ENCODE data around the gene BARHL2.
A peak's percentile ranks its signal among the peaks of the same experiment; 100 is the strongest.

The BARHL2 gene

GRCh38 chr1:90716552-90717355, at the start of gene BARHL2:
BARHL2 (minus strand) TSS chr1:90717302; CDS start chr1:90717195, 107 bp downstream.
- no peak for DNase-seq

DNA sequence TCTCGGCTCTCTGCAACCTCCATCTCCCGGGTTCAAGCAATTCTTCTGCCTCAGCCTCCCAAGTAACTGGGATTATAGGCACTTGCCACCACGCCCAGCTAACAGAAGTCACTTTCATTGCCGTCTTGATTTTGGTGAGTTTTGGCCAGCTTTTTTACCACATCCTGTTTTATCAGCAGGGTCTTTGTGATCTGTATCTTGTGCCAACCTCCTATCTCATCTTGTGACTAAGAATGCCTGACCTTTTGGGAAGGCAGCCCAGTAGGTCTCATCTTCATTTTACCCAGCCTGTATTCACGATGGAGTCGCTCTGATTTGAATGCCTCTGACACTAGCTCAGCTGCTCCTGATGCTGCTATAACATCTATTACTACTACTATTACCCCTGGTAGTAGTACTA, 46.8 kb upstream of the BARHL2 start:
- DNase-seq: no peak

- no peak for DNase-seq
Observed at GRCh38 chr1:90763506-90763905, 46.4 kb upstream of the BARHL2 start.

DNA sequence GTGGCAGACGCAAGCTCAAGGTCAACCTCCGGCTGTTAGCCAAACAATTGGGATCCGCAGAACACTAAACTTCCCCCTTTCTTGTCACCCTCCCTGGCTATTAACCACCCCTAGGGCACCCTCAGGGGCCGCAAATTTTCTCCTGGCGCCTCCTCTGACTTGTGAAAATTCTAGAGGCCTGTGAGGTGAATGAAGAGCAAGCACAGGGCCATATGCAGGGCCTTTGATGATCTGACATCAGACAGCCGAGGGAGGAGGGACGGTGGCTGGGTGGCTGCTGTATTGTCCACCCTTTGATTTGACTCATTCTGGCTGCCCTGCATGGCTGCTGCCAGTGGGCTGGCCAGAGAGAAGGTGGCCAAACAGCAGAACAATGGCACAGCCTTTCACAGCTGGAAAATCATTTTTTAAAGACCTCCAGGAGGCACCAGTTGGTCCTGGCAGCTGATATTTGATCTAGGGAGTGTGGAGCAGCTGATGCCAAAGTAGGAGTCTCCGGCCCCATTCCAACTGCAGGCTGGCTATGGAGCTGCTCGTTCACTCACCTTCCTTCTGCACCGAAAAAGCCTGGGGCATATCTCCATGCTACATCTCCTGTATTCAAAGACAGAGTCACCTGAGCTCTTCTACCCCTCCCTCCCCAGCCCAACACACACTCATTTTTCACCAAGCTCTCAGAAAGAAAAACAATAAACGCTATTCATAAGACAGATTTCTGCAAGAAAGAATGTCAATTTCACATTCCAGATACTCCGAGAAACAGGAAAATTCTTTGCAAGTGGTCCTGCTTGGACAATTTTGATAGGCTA, 44.9 kb upstream of the BARHL2 start:
- DNase-seq: no peak

GRCh38 chr1:90761156-90761555, 44.1 kb upstream of the BARHL2 start:
- no peak for DNase-seq

DNA sequence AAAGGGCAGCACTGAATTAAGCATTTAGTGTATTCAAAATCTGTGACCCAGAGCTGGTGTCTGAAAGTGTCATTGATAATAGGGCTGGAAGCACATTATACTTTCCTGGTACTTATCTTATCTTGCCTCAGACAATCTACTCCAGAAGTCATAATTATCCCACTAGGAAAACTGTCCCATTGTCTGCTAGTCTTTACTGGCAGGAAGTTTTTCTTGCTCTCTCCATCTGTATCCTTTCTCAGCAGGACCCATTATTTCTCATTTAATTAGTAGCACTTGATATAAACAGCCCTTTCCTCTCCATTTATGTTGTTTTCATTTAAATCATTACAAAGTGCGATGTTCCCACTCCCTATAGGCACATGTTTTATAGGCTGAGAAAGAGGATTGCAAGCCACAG, 36.5 kb upstream of the BARHL2 start:
- DNase-seq: no peak

- no peak for DNase-seq
Observed at GRCh38 chr1:90748668-90749067, 31.6 kb upstream of the BARHL2 start.

- no peak for DNase-seq
Observed at GRCh38 chr1:90746857-90747256, 29.8 kb upstream of the BARHL2 start.

DNA sequence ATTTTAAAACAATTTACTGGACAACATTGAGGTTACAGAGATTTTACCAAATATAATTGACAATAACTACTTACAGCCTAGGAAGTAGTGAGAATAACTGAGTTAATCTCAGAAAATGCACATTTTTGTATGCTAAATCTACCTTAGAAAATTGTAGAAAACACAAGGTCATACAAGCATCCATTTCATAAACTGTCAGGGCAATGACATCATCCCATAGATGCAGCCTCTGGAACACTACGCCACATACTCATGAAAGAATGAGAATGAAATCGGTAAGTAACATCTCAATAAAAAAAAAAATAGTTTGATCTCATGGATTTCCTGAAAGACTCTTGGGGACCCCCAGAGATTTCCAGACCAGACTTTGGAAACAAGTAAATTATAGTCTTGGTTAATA, 28.9 kb upstream of the BARHL2 start:
- no peak for DNase-seq

DNA sequence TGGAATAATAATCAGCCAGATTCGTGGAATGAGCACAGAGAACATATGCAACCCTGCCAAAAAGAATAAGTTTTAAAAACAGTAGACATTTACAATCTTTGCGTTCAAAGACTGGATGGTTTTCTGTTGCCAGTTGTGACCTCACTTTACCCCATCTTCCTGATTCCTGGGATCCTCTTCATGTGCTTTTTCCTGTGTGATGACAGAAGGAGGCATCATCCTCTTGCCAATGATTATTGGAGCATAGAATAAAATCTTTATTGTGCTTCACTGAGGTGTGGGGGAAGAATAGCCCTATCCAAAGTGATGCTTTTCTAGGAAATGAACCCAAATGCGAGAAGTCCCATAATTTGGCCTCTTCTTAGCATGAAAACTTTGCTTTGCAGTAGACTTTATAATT, 15.0 kb upstream of the BARHL2 start:
- no peak for DNase-seq

GRCh38 chr1:90731382-90732050, 14.4 kb upstream of the BARHL2 start:
- DNase-seq: no peak

DNA sequence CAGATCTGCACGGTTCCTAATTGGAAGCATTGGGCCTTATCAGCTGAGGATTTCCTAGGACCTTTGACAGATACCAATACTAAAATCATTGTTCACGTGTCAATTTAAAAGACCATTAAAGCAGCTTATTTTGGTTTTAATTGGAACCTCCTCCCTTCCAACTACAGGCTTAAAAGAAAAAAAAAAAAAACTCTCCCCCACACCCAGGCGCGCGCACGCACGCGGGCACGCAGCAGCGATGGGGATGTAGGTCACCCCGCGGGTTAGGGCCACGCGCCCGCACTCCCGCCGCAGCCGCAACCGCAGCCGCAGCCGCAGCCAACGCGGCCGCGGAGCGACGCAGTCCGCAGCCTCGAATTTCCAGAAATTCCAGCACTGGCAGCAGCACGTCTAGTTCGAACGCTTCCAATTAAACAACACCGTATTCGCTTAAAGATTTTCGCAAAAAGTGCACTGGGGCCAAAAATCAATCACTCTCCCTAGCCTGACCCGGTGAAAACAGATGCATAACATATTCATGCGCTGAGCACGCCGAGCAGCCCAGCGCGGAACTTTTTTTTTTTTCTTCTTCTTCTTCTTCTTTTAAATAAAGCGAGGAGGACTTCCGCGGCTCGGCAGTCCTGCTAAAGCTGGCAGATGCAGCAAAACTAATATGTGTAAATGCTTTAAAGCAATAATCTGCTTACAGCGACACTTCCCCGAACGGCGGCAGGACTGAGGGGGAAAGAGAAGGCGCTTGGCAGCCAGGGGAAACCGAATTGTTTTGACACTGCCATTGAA, 13.3 kb upstream of the BARHL2 start:
- DNase-seq: peak; percentile 12

- DNase-seq: no peak
Observed at GRCh38 chr1:90729504-90730242, 12.6 kb upstream of the BARHL2 start.

GRCh38 chr1:90728502-90729287, 11.6 kb upstream of the BARHL2 start:
- DNase-seq: no peak

GRCh38 chr1:90727917-90728501, 10.9 kb upstream of the BARHL2 start:
- no peak for DNase-seq

- no peak for DNase-seq
Observed at GRCh38 chr1:90726986-90727480, 9.9 kb upstream of the BARHL2 start.

GRCh38 chr1:90726425-90726985, 9.4 kb upstream of the BARHL2 start:
- DNase-seq: no peak

DNA sequence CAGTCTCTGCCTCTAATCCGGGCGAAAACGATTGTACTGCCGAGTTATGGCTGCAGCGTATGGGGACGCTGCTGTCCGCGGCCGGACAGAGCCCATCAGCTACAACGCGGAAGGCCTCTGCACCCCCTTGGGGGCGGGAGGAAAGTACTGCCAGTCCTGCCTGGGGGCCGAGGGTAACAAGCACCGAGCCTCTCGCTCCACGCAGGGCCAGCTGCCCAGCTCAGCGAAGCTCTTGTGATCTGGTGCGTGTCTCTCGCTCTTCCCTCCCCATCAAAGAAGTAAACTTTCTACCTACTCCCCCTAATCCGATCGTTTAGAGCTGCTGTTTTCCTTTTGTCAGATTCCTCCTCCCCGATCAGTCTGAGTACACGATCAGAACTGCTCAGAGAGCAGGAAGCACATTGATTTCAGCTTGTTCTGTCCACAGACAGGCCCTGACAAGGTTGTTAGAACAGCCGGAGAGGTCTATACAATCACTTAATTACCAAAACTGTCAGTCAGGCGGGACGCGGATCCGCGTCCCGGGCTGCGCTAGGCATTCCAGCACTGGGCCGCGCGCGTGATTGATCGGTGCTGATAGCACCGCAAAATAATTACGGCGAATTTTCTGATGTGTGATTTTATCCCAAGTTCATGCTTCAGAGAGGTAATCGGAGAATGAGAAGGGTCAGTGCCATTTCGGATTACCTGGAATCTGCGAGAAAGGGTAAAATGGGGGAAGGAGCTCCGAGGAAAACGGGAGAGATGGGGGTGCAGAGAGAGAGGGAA, 8.7 kb upstream of the BARHL2 start:
- no peak for DNase-seq

DNA sequence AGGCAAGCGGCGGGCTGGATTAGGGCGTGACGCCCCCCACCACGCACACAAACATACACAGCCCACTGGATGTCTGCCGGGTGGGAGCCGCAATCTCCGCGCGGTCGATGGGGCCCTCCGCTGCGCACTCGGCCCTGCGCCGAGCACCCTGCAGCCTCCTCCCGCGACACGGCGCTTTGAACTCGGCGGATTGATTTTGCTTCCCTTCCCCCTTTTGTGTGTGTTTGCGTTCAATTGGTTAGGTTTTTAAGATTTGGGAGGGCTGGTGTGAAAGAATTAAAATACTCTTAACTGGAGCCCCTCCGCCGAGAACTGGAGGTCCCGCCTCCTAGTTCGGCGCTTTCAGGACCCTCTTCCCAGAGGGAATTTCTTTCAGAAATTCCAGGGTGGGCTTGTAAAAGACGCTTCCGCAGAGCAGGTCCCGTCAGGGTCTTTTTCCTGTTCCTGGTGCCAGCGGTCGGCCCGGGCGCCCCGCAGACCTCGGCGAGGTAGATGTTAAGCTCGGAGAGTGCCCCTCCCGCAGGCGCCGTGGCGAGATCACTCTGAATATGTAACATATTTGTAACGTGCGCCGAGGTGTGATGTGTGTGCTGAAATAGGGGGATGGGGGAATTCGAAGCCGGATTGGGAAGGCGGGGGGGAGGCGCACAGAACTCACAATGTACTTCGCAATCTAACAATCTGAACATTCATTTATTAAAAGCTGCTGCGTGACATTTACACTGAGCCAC, 8.0 kb upstream of the BARHL2 start:
- DNase-seq: no peak

All from fibroblast of skin of right quadriceps (primary cell).